K562 (cell line): ENCODE results near the gene MAP1S.

Experiments used
- ZNF253 ChIP-seq: fragments of 250-450 bp; sonication (Bioruptor Pico); conservative IDR thresholded peaks from 2 replicates; pipeline ENCODE4 v1.6.1; 2021; ENCODE audit warnings: mild to moderate bottlenecking
- TF ChIP-seq, protein P1 (sequence below): sonication (generic); formaldehyde crosslinking; IDR thresholded peaks from 2 replicates; pipeline ENCODE4 v1.9.0; 2022; ENCODE audit warnings: mild to moderate bottlenecking, missing genetic modification reagents

- no peak for TF ChIP-seq ZNF253
- TF ChIP-seq, protein P1, sequence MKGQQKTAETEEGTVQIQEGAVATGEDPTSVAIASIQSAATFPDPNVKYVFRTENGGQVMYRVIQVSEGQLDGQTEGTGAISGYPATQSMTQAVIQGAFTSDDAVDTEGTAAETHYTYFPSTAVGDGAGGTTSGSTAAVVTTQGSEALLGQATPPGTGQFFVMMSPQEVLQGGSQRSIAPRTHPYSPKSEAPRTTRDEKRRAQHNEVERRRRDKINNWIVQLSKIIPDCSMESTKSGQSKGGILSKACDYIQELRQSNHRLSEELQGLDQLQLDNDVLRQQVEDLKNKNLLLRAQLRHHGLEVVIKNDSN (CRISPR knock-in tag): no peak
These were observed 45.1 kb downstream of the MAP1S start for GRCh38 chr19:17764348-17764747.
